WI38 (cell line): Measurements from ENCODE around the gene MTMR6.

Source experiments
- H3K4me3 ChIP-seq: 2 replicates; pipeline ENCODE4 v1.5.1; 2011; ENCODE audit warnings: low read depth, mild to moderate bottlenecking, control low read depth, low read length
- TF ChIP-seq, protein P1 (sequence below): IDR thresholded peaks from 2 replicates; pipeline ENCODE4 v1.5.1; 2012; ENCODE audit warnings: low read depth, mild to moderate bottlenecking, control low read depth, low read length

MTMR6 gene

DNA sequence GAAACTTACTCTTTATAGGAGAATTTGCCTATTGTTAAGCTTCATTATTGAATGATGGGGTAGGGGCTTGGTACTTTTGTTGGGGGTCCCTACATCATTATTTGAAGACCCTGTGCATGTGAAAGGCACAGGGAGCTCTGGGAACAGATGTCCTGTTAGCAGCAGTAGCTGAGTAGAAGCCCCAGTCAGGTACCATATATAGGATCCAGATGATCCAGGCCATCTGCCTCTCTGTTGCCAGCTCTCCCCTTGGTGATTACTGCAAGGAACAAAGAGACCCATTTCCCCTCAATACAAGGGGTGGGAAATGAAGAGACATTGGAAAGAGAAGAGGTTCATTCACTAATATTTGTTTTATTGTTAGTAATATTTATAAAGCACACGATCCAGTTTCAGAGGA is 4.4 kb upstream of the MTMR6 start:
- TF ChIP-seq, protein P1, sequence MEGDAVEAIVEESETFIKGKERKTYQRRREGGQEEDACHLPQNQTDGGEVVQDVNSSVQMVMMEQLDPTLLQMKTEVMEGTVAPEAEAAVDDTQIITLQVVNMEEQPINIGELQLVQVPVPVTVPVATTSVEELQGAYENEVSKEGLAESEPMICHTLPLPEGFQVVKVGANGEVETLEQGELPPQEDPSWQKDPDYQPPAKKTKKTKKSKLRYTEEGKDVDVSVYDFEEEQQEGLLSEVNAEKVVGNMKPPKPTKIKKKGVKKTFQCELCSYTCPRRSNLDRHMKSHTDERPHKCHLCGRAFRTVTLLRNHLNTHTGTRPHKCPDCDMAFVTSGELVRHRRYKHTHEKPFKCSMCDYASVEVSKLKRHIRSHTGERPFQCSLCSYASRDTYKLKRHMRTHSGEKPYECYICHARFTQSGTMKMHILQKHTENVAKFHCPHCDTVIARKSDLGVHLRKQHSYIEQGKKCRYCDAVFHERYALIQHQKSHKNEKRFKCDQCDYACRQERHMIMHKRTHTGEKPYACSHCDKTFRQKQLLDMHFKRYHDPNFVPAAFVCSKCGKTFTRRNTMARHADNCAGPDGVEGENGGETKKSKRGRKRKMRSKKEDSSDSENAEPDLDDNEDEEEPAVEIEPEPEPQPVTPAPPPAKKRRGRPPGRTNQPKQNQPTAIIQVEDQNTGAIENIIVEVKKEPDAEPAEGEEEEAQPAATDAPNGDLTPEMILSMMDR = no peak
- no peak overlapping the region for H3K4me3 ChIP-seq

DNA sequence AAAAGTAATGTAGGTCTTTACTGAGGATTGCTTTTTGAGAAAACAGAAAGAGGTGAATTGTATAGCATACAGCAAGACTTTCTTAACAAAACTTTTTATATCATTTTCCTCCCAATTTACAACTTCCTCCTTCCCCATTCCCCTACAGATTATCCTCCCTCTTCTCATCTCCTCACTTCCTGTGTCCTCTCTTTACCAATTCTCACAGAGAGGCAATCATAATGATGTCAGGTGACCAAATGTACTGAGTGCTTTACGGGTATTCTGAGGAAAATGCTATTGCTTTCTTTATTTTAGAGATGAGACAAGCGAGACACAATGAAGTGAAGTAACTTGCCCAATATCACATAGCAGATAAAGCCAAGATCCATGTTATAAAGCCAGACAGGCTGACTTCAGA is 1.7 kb upstream of the MTMR6 start:
- TF ChIP-seq, protein P1 = no peak
- no peak overlapping the region for H3K4me3 ChIP-seq

DNA sequence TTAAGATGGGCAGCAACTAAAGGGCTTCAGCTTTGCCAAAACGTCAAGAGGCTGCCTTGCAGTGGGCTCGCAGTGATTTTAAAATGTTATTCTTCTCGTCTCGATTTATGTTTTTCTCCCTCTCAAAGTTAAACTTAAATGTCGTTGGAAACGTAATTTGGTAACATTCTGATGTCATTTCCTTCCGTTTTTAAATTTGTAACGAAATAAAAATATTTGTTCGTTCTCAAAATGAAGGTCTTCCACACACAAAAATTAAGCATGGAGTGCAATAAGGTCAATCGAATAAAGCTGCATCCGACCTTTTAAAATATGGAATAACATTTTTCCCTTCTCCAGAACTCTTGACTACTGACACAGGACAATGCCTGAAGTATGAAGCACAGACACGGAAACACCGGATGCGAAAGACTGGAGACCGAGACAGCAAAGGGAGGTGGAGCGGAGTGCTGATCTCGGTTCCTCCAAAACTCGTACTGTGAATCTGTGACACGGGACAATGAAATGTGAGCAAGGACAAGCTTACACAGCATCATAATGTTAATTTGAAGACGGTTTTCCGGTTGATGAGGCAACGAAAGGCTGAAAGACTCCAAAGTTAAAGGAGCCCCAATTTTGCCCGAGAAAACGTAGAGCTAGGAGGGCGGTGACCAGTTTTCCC is 850 bp downstream of the MTMR6 start:
- TF ChIP-seq, protein P1 = no peak
- peak overlapping the region; percentile 94 for H3K4me3 ChIP-seq

DNA sequence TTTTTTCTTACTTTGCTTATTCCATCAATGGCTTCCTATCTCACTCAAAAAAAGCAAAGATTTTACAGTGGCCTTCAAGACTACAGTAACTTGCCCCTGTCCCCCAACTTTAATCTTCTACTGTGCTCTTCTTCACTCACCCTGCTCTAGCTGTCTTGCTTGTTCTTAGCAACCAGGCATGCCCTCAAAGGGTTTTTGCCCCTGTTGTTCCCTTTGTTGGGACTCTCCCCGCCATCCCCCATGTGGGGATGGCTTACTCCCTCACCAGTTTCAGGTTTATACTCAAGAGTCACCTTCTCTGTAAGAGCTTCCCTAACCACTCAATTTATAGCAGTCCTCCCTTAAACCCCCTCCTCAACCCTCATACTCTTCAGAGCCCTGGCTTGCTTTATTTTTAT is 5.4 kb downstream of the MTMR6 start:
- no peak overlapping the region for H3K4me3 ChIP-seq
- TF ChIP-seq, protein P1 = no peak

DNA sequence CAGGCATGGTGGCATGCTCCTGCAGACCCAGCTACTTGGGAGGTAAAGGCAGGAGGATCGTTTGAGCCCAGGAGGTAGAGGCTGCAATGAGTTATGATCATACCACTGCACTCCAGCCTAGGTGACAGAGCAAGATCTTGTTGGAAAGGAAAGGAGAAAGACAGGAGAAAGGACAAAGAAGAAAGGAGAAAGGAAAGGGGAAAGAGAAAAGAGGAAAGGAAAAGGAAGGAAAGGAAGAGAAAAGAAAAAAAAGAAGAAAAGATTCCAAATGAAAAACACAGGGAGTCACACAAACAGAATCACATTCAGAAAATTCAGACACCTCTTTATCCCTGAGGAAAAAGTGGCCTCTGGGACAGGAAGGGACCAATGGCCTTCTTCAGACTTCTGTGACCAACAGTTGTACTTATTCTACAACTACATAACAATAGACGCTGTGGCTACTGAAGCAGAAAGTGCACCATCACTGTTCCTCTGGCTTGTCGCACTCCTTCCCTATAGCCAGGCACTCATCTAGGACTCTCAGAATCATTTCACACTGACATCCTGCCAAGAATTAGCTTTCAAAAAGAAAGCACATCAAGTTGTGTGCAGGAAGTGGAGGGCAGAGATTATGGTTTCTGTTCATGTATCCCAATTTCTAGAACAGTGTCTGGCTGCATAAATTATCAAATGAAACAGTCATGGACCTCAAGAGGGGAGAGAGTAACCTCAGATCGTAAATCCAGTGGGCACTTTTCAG is 5.9 kb downstream of the MTMR6 start:
- H3K4me3 ChIP-seq = no peak overlapping the region
- TF ChIP-seq, protein P1 = no peak

DNA sequence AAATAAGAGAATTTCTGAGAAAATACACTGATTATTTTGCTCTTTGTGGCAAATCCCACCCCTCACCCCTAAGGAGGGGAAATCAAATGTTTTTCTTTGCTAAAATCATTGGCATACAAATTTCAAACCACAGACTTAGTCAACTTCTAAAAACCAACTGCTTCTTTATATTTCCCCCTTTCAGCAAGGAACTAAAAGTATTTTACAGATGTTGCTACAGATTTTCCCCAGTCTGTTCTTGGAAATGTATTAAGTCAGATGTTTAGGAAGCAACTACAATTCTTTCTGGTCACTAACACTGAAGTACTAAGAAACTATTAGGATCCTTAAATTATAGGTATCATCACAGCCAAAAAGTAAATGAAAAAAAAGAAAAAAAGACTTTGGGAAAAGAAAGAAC is 6.9 kb downstream of the MTMR6 start:
- TF ChIP-seq, protein P1 = no peak
- H3K4me3 ChIP-seq = no peak overlapping the region

DNA sequence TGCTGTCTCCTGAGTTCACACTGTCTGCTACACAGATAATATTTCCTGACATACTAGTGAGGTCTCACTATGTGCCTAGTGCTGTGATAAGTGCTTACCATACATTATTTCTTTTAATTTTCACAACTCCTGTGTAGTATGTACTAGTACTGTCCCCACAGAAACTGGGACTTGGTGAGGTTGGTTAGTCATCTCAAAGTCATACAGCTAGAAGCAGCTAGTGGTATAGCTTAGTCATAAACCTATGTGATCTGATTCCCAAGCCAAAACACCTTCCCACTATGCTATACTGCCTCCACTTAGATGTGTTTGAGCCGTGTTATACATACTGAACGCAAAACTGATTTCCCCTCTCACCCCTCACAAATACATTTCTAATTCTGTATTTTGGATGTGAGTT is 10.5 kb downstream of the MTMR6 start:
- H3K4me3 ChIP-seq = no peak overlapping the region
- TF ChIP-seq, protein P1 = no peak
